Tibial artery (tissue), 4 donors: ENCODE data around the gene ANOS1.

Experiments
- DNase-seq, 2 donors: peaks; one replicate each; pipeline ENCODE4 v3.0.0-alpha.2; 2019
- H3K27ac ChIP-seq, 2 donors: fragments of 200-600 bp; sonication (generic) in 1 of 2; 1 replicate in 1 of 2; 2 replicates in 1 of 2; pipeline ENCODE4 v1.5.1; 2018 to 2019; ENCODE audit warnings: mild to moderate bottlenecking in 1 of 2
- H3K27me3 ChIP-seq, 2 donors: fragments of 200-600 bp; sonication (generic) in 1 of 2; one replicate each; pipeline versions ENCODE4 v1.5.1 to v1.6.0; 2016 to 2019
- H3K36me3 ChIP-seq, 3 donors: fragments of 200-600 bp; sonication (generic) in 2 of 3; one replicate each; pipeline ENCODE4 v1.5.1; 2016 to 2019; ENCODE audit warnings: mild to moderate bottlenecking in 2 of 3
- H3K4me1 ChIP-seq, 4 donors: fragments of 200-600 bp; sonication (generic) in 2 of 4; 1 replicate in 3 of 4; 2 replicates in 1 of 4; pipeline ENCODE4 v1.5.1; 2016 to 2019
- H3K4me3 ChIP-seq, 2 donors: fragments of 200-600 bp; sonication (generic) in 1 of 2; 1 replicate in 1 of 2; 2 replicates in 1 of 2; pipeline ENCODE4 v1.5.1; 2018 to 2019; ENCODE audit warnings: mild to moderate bottlenecking in 2 of 2
- H3K9me3 ChIP-seq, 3 donors: fragments of 200-600 bp; sonication (generic) in 1 of 3; one replicate each; pipeline ENCODE4 v1.5.1; 2016 to 2019
- intact Hi-C: fragments of 100-400 bp; cut with DNase I; formaldehyde crosslinking; loops from one replicate; pipeline ENCODE4 v1.15.0; 2023; ENCODE audit warnings: low total_unique reads
- TF ChIP-seq, protein P1 (sequence below), 2 experiments: fragments of 200-600 bp in 1 of 2; fragments of 450-650 bp in 1 of 2; IDR thresholded peaks; one replicate each; pipeline ENCODE4 v1.5.1; 2017 to 2019; ENCODE audit warnings: antibody characterized with exemption in 2 of 2, mild to moderate bottlenecking in 1 of 2, moderate library complexity in 1 of 2

Gene ANOS1

DNA sequence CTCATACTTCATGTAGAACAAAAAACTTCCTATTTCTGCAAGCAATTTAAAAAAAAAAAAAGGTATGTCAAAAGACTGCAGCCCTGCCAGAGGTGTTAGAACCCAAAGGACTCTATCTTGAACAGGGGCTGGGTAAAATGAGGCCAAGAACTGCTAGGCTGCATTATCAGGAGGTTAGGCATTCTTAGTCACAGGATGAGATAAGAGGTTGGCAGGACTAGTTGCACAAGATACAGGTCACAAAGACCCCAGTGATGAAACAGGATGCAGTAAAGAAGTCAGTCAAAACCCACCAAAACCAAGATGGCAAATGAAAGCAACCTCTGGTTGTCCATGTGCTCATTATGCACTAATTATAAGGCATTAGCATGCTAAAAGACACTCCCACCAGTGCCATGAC lies 104.1 kb downstream of the ANOS1 start:
- no peaks in the 10 kb centered on the region for H3K36me3 ChIP-seq
- TF ChIP-seq, protein P1, sequence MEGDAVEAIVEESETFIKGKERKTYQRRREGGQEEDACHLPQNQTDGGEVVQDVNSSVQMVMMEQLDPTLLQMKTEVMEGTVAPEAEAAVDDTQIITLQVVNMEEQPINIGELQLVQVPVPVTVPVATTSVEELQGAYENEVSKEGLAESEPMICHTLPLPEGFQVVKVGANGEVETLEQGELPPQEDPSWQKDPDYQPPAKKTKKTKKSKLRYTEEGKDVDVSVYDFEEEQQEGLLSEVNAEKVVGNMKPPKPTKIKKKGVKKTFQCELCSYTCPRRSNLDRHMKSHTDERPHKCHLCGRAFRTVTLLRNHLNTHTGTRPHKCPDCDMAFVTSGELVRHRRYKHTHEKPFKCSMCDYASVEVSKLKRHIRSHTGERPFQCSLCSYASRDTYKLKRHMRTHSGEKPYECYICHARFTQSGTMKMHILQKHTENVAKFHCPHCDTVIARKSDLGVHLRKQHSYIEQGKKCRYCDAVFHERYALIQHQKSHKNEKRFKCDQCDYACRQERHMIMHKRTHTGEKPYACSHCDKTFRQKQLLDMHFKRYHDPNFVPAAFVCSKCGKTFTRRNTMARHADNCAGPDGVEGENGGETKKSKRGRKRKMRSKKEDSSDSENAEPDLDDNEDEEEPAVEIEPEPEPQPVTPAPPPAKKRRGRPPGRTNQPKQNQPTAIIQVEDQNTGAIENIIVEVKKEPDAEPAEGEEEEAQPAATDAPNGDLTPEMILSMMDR (IDR thresholded peaks at IDR 0.05): no peak
- no peak overlapping the region for H3K27ac ChIP-seq
- no peaks in the 10 kb centered on the region for H3K4me1 ChIP-seq
- no peak for DNase-seq
- intact Hi-C loops: no loop called here
- no peaks in the 10 kb centered on the region for H3K9me3 ChIP-seq
- H3K27me3 ChIP-seq: no peaks in the 10 kb centered on the region
- H3K4me3 ChIP-seq: no peak overlapping the region

DNA sequence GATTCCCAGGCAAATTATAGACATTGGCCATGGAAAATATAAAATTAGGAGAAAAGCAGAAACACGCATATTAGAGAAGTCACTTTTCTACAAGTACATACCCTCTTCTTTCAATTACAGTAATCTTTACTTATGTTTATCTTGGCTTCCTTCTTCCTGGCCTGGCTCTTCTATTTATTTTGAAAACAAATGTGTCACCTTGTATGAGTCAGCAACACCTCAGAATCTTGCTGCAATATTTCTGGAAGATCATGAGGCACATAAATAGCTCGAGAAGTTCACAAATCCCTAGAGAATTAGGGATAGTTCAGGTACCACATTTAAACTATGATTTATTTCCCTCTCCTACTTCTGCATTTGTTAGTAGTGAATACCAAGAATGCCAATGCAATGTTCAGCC lies 124.6 kb downstream of the ANOS1 start:
- Histone ChIP-seq H3K27me3 (no peaks in the 10 kb centered on the region), H3K27ac (no peak overlapping the region), H3K9me3 (peaks cover 0 to 16% (median 9%) of the 10 kb centered on the region in 3 donors), H3K36me3 (no peaks in the 10 kb centered on the region), H3K4me3 (no peak overlapping the region), H3K4me1 (no peaks in the 10 kb centered on the region)
- DNase-seq: no peak
- intact Hi-C loops: no loop called here
- TF ChIP-seq, protein P1 (IDR thresholded peaks at IDR 0.05): no peak

DNA sequence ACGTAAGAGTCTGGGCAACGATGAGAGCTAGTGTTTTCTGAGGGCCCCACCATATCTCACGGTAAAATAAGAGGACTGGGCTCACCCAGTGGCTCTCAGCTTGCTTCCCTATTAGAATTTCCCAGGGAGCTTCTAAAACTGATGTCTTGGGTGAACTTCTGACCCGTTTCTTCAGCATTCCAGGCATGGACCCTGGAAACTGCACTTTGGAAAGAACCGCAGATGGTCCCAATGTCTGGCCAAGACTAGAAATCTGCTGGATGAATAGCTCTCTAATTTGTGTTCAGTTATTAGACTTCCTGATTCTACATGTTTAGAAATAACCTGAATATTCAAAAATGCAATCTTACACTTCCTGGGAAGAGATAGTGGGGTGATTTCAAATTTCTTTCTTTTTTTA lies 127.8 kb downstream of the ANOS1 start:
- DNase-seq: no peak
- intact Hi-C loops: no loop called here

DNA sequence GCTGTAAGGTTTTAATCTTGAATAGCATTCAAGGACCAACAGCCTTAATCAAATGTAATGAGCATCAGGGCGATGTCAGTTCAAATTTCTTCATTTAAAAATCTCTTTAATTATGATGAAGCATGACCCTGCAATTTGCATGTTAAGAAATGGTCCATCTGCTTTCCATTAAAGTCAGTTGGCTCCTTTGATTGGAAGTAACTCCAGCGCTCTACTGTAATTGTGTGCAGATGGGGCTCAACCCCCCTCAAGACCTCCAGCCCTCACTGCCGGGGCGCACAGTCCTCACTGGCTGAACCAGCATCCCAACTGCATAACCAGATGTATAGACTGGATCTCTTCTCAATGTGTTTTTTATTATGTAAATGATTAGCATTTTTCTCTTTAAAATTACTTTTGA lies 140.4 kb downstream of the ANOS1 start:
- H3K4me3 ChIP-seq: no peak overlapping the region
- DNase-seq: no peak
- no peaks in the 10 kb centered on the region for H3K36me3 ChIP-seq
- intact Hi-C loops: no loop called here
- H3K4me1 ChIP-seq: no peaks in the 10 kb centered on the region
- no peaks in the 10 kb centered on the region for H3K27me3 ChIP-seq
- H3K9me3 ChIP-seq: no peaks in the 10 kb centered on the region
- no peak overlapping the region for H3K27ac ChIP-seq
- TF ChIP-seq, protein P1 (IDR thresholded peaks at IDR 0.05): no peak

More for the DNA sequence above, 127.8 kb downstream of the ANOS1 start:
- no peaks in the 10 kb centered on the region for H3K36me3 ChIP-seq
- H3K9me3 ChIP-seq: no peaks in the 10 kb centered on the region
- H3K4me3 ChIP-seq: no peak overlapping the region
- H3K27ac ChIP-seq: no peak overlapping the region
- no peaks in the 10 kb centered on the region for H3K4me1 ChIP-seq
- TF ChIP-seq, protein P1 (IDR thresholded peaks at IDR 0.05): no peak
- H3K27me3 ChIP-seq: no peaks in the 10 kb centered on the region

DNA sequence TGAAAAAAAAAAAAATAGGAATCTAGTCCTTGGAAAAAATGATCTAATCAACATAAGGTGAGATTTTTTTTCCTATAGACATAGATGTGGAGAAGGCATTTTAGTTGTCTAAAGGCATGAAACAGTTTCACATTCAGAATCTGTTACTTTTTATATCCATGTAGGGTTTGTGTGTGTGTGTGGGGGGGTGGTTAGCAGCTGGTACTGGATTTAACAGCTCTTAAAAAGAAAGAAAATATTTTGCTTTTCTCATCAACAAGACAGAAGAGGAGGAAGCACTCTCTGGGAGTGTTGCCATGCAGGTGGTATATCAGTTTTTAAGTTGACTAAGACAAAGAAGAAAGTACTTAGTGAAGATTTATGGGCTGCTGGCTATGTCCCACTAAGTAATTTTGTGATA lies 145.0 kb downstream of the ANOS1 start:
- Histone ChIP-seq H3K9me3 (no peaks in the 10 kb centered on the region), H3K4me1 (no peaks in the 10 kb centered on the region), H3K36me3 (no peaks in the 10 kb centered on the region), H3K4me3 (no peak overlapping the region), H3K27ac (no peak overlapping the region), H3K27me3 (no peaks in the 10 kb centered on the region)
- TF ChIP-seq, protein P1 (IDR thresholded peaks at IDR 0.05): no peak
- intact Hi-C loops: no loop called here
- no peak for DNase-seq

DNA sequence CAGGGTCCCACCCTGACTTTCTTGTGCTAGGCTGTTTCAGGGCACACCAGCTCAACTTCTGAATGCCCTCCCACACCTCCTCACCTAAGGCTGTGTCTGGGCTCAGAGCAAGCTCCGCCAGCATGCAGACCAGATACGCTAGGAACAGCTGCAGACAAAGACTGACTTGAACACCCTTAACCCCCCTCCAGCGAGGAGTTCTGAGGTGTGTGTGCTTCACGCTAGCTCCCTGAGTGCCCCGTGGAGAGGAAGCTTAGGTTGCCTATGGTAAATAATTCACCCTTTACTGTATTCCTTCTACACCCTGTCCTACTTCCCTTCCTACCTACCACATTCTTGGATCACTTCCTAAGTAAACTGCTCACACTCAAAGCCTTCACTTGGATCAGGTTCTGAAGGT lies 152.3 kb downstream of the ANOS1 start:
- no peaks in the 10 kb centered on the region for H3K9me3 ChIP-seq
- intact Hi-C loops: no loop called here
- H3K27me3 ChIP-seq: no peaks in the 10 kb centered on the region
- H3K27ac ChIP-seq: no peak overlapping the region
- H3K36me3 ChIP-seq: no peaks in the 10 kb centered on the region
- TF ChIP-seq, protein P1 (IDR thresholded peaks at IDR 0.05): no peak
- no peak overlapping the region for H3K4me3 ChIP-seq
- no peaks in the 10 kb centered on the region for H3K4me1 ChIP-seq
- no peak for DNase-seq
